Retina (tissue), 1 donor: ENCODE data around the gene GALNT14.

Source experiments
- DNase-seq: peaks from one replicate; pipeline ENCODE4 v3.0.0-alpha.2; 2016

GALNT14 gene

GRCh38 chr2:30968660-30969397 is 169.4 kb downstream of the GALNT14 start:
- DNase-seq = no peak

- DNase-seq = no peak
Measured at GRCh38 chr2:30966786-30967185, 171.5 kb downstream of the GALNT14 start.

GRCh38 chr2:30965022-30965531 is 173.2 kb downstream of the GALNT14 start:
- no peak for DNase-seq

GRCh38 chr2:30964334-30965005 is 173.8 kb downstream of the GALNT14 start:
- DNase-seq = no peak

- no peak for DNase-seq
Measured at GRCh38 chr2:30963184-30963583, 175.1 kb downstream of the GALNT14 start.

GRCh38 chr2:30960213-30960612 is 178.0 kb downstream of the GALNT14 start:
- no peak for DNase-seq

- DNase-seq = no peak
Measured at GRCh38 chr2:30959653-30960052, 178.6 kb downstream of the GALNT14 start.

GRCh38 chr2:30958918-30959265 is 179.3 kb downstream of the GALNT14 start:
- DNase-seq = no peak

GRCh38 chr2:30958193-30958917 is 179.9 kb downstream of the GALNT14 start:
- no peak for DNase-seq

- DNase-seq = no peak
Measured at GRCh38 chr2:30957591-30957990, 180.6 kb downstream of the GALNT14 start.

- no peak for DNase-seq
Measured at GRCh38 chr2:30956995-30957394, 181.2 kb downstream of the GALNT14 start.

- no peak for DNase-seq
Measured at GRCh38 chr2:30955516-30956132, 182.6 kb downstream of the GALNT14 start.

- no peak for DNase-seq
Measured at GRCh38 chr2:30950339-30950738, 187.9 kb downstream of the GALNT14 start.

GRCh38 chr2:30949435-30949834 is 188.8 kb downstream of the GALNT14 start:
- no peak for DNase-seq

- no peak for DNase-seq
Measured at GRCh38 chr2:30948857-30949256, 189.4 kb downstream of the GALNT14 start.

- DNase-seq = no peak
Measured at GRCh38 chr2:30948130-30948529, 190.1 kb downstream of the GALNT14 start.

GRCh38 chr2:30947686-30948085 is 190.6 kb downstream of the GALNT14 start:
- no peak for DNase-seq

GRCh38 chr2:30942419-30942818 is 195.8 kb downstream of the GALNT14 start:
- DNase-seq = no peak

GRCh38 chr2:30940839-30941238 is 197.4 kb downstream of the GALNT14 start:
- no peak for DNase-seq

- DNase-seq = no peak
Measured at GRCh38 chr2:30939364-30939763, 198.9 kb downstream of the GALNT14 start.

GRCh38 chr2:30938196-30938595 is 200.0 kb downstream of the GALNT14 start:
- no peak for DNase-seq

- DNase-seq = no peak
Measured at GRCh38 chr2:30936977-30937376, 201.3 kb downstream of the GALNT14 start.

- DNase-seq = no peak
Measured at GRCh38 chr2:30935795-30936194, 202.4 kb downstream of the GALNT14 start.
